Lung (tissue), 12 donors: ENCODE results near the gene KIFAP3. TPM values are rescaled to one million over a fixed set of nuclear protein-coding genes. Genes with fewer than 3 reads are reported as not detected.
"Not testable (repeated sequence)": the region's sequence is repeated elsewhere in the genome, so short reads cannot be mapped to it uniquely, and the experiment has no call there.

Source experiments
- ATAC-seq: fragments of 200-7000 bp; cut with Tn5 transposase; one replicate; pipeline ENCODE4 v1.9.1; 2020; ENCODE audit warnings: moderate number of reproducible peaks; ENCODE audit not compliant: insufficient read depth, low FRiP score
- DNase-seq, 3 donors: peaks; one replicate each; pipeline ENCODE4 v3.0.0-alpha.2; 2013 to 2017
- H3K27ac ChIP-seq, 2 donors: one replicate each; pipeline ENCODE4 v1.5.1; 2013; ENCODE audit warnings: mild to moderate bottlenecking in 2 of 2, moderate library complexity in 2 of 2, control low read depth in 1 of 2, inconsistent platforms in 1 of 2, low read depth in 1 of 2, low read length in 1 of 2
- H3K27me3 ChIP-seq, 3 donors: one replicate each; pipeline ENCODE4 v1.5.1; 2013; ENCODE audit warnings: low read length in 2 of 3; ENCODE audit not compliant: control insufficient read depth in 3 of 3, insufficient read depth in 3 of 3
- H3K36me3 ChIP-seq, 4 donors: one replicate each; pipeline ENCODE4 v1.5.1; 2013; ENCODE audit warnings: low read length in 4 of 4, mild to moderate bottlenecking in 1 of 4, moderate library complexity in 1 of 4; ENCODE audit not compliant: control insufficient read depth in 4 of 4, insufficient read depth in 4 of 4
- H3K4me1 ChIP-seq, 5 donors: one replicate each; pipeline ENCODE4 v1.5.1; 2013; ENCODE audit warnings: low read length in 5 of 5, mild to moderate bottlenecking in 2 of 5, moderate library complexity in 1 of 5; ENCODE audit not compliant: control insufficient read depth in 5 of 5, insufficient read depth in 5 of 5
- H3K4me3 ChIP-seq: one replicate; pipeline ENCODE4 v1.5.1; 2013; ENCODE audit warnings: mild to moderate bottlenecking, control low read depth, moderate library complexity
- H3K9ac ChIP-seq, 2 donors: one replicate each; pipeline ENCODE4 v1.5.1; 2013; ENCODE audit warnings: low read length in 2 of 2, control low read depth in 1 of 2; ENCODE audit not compliant: insufficient read depth in 1 of 2
- H3K9me3 ChIP-seq, 4 donors: one replicate each; pipeline ENCODE4 v1.5.1; 2013; ENCODE audit warnings: low read length in 3 of 4, mild to moderate bottlenecking in 1 of 4, moderate library complexity in 1 of 4; ENCODE audit not compliant: control insufficient read depth in 4 of 4, insufficient read depth in 3 of 4
- CTCF ChIP-seq: IDR thresholded peaks from 2 replicates; pipeline ENCODE4 v1.5.1; 2012; ENCODE audit warnings: mild to moderate bottlenecking; ENCODE audit errors: control extremely low read depth, extremely low read depth
- WGBS, 2 donors: extraction: QIAGEN DNeasy Blood & Tissue Kit; methylation state at CpG; one replicate each; pipeline ENCODE4 v1.1.7; 2013; 5-methylcytosine and 5-hydroxymethylcytosine counted together
- polyA plus RNA-seq, 2 donors: library from polyadenylated mRNA; stranded (reverse); fragments of 200-250 nt; gene quantifications; one replicate each; pipeline ENCODE4 v1.2.1, GENCODE V29; 2013
- total RNA-seq, 2 donors: library from RNA; depleted of rRNA in 1 of 2; stranded (reverse); fragments of >200 nt in 1 of 2; gene quantifications; one replicate each; pipeline ENCODE4 v1.2.1, GENCODE V29; 2014 to 2021
- donor health status: control.
- donor health status: control.
- donor health status: Bipolar disorder and iron deficiency.
- donor health status: healthy.
- donor health status: DM: yes; HTN: yes; CAD: no.

KIFAP3 gene
- total and polyA plus RNA-seq, 4 donors = 11.5 to 48.4 (median 17.3) TPM

GRCh38 chr1:170097449-170097948 lies 23.0 kb upstream of the KIFAP3 start:
- no peaks in the 10 kb centered on the region for H3K4me1 ChIP-seq
- no peaks in the 10 kb centered on the region for H3K27me3 ChIP-seq
- DNase-seq = no peak
- H3K4me3 ChIP-seq = no peak overlapping the region
- 25 to 27% methylated on average over 4 of the region's 4 CpGs for WGBS, 2 donors
- no peak overlapping the region for H3K9ac ChIP-seq
- H3K27ac ChIP-seq = no peak overlapping the region
- TF ChIP-seq CTCF = no peak
- no peaks in the 10 kb centered on the region for H3K36me3 ChIP-seq
- ATAC-seq = no peak
- H3K9me3 ChIP-seq = peaks cover 0 to 2% (median 0%) of the 10 kb centered on the region in 4 donors

DNA sequence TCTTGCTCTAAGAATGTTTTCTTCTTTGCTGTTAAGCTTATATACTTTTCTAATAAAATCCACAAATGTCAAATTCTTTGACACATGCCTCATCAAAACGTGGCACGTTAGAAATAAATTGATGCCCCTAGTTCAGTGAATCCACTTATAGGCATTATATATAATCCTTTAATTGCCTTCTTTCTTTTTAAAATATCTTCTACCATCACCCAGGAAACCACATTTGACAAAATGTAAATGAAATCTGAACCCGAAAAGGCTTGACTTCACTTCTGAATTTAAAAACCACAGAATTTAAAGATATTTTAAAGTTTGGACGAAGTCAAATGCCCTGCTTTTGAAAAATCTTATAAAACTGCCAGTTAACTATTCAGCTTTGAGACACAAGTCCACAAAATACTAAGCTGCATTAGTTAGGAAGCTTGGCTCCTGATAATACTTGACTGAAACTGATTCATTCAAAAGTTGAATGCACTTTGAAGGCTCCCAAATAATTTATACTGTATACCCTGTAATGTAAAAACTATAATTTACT lies 22.4 kb upstream of the KIFAP3 start:
- no peak for ATAC-seq
- 70 to 78% methylated on average over 4 of the region's 4 CpGs for WGBS, 2 donors
- Histone ChIP-seq H3K4me1 (no peaks in the 10 kb centered on the region), H3K27ac (no peak overlapping the region), H3K36me3 (no peaks in the 10 kb centered on the region), H3K27me3 (no peaks in the 10 kb centered on the region), H3K9me3 (peaks cover 0 to 2% (median 0%) of the 10 kb centered on the region in 4 donors), H3K4me3 (no peak overlapping the region), H3K9ac (no peak overlapping the region)
- DNase-seq = no peak
- TF ChIP-seq CTCF = no peak

- DNase-seq = no peak
- no peak for ATAC-seq
- Histone ChIP-seq H3K27me3 (no peaks in the 10 kb centered on the region), H3K4me3 (no peak overlapping the region), H3K4me1 (no peaks in the 10 kb centered on the region), H3K36me3 (no peaks in the 10 kb centered on the region), H3K27ac (no peak overlapping the region), H3K9me3 (peaks cover 0 to 2% (median 0%) of the 10 kb centered on the region in 4 donors), H3K9ac (no peak overlapping the region)
- TF ChIP-seq CTCF = no peak
These were observed 21.7 kb upstream of the KIFAP3 start for GRCh38 chr1:170095976-170096748.

DNA sequence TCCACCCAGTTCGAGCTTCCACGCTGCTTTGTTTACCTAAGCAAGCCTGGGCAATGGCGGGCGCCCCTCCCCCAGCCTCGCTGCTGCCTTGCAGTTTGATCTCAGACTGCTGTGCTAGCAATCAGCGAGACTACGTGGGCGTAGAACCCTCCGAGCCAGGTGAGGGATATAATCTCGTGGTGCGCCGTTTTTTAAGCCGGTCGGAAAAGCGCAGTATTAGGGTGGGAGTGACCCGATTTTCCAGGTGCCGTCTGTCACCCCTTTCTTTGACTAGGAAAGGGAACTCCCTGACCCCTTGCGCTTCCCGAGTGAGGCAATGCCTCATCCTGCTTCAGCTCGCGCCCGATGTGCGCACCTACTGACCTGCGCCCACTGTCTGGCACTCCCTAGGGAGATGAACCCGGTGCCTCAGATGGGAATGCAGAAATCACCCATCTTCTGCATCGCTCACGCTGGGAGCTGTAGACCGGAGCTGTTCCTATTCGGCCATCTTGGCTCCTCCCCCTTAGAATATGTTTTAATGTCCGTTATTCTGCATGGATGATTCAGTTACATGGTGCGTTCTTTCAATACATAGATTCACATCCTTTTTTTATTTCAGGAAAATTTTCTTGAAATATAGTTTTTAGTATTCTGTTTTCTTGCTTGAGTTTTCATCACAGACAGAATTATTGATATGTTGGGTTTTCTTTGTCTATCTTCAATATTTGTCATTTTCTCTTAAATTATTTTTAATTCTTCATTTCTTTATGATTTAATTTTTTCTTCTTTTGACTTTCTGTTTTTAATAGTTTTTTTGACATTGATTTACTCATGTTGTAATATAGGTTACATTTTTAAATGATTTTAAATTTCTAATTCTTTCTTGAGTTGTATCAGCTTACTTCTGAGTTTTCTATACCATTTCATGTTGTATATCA lies 20.5 kb upstream of the KIFAP3 start:
- not testable (repeated sequence) for ATAC-seq, H3K9ac ChIP-seq, H3K36me3 ChIP-seq, H3K27ac ChIP-seq, H3K4me1 ChIP-seq, H3K4me3 ChIP-seq, H3K9me3 ChIP-seq, DNase-seq, H3K27me3 ChIP-seq
- 83 to 86% methylated on average over 30 to 31 of the region's 31 CpGs for WGBS, 2 donors
